Cortex of kidney (tissue), 1 donor: ENCODE measurements around the gene HDLBP.

Experiments
- DNase-seq: peaks from one replicate; lab custom pipeline; 2025; lab: John Stamatoyannopoulos, UW

HDLBP gene, protein sequence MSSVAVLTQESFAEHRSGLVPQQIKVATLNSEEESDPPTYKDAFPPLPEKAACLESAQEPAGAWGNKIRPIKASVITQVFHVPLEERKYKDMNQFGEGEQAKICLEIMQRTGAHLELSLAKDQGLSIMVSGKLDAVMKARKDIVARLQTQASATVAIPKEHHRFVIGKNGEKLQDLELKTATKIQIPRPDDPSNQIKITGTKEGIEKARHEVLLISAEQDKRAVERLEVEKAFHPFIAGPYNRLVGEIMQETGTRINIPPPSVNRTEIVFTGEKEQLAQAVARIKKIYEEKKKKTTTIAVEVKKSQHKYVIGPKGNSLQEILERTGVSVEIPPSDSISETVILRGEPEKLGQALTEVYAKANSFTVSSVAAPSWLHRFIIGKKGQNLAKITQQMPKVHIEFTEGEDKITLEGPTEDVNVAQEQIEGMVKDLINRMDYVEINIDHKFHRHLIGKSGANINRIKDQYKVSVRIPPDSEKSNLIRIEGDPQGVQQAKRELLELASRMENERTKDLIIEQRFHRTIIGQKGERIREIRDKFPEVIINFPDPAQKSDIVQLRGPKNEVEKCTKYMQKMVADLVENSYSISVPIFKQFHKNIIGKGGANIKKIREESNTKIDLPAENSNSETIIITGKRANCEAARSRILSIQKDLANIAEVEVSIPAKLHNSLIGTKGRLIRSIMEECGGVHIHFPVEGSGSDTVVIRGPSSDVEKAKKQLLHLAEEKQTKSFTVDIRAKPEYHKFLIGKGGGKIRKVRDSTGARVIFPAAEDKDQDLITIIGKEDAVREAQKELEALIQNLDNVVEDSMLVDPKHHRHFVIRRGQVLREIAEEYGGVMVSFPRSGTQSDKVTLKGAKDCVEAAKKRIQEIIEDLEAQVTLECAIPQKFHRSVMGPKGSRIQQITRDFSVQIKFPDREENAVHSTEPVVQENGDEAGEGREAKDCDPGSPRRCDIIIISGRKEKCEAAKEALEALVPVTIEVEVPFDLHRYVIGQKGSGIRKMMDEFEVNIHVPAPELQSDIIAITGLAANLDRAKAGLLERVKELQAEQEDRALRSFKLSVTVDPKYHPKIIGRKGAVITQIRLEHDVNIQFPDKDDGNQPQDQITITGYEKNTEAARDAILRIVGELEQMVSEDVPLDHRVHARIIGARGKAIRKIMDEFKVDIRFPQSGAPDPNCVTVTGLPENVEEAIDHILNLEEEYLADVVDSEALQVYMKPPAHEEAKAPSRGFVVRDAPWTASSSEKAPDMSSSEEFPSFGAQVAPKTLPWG (N-terminal part only)

DNA sequence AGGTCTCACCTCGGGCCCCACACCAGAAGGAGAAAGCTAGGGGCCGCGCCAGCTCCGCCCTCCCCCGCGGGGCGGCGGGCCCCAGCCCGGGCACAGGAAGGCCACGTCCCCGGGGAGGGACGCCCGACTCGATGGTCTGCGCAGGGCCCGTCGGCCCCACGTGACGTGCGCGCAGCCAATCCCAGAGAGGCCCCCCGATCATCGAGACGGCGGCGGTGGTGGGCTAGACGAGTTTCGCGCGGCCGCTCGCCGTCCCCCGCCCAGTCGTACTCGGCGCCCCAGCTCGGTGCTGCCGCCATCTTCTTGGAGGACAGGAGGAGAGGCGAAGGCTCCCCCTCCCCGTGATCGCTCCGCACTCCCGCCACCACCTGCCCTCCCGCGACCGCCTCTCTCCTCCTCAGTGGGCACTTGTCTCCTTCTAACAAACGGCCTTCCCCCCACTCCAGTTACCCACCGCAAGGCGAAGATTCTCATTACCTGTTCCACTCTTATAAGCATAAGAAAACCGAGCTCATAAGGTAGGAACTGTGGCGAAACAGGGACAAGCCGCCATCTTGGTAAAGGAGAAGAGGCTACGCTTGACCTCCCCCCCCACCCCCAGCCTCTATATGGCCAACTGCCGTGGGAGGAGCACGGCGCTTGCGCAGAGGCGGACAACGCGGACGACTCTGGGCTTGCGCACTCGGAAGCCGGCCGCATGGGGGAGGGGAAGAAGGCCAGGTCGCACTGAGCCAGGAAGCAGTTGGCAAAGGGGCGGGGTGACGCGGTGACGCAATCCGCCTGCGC, at the start of gene HDLBP:
HDLBP (minus strand) TSS at position 580 of the 786 bp plus-strand sequence. CDS start 48,803 bp downstream, outside the sequence.
- DNase-seq, result peak; percentile 99

GRCh38 chr2:241364781-241365180, 49.3 kb upstream of the HDLBP start:
- DNase-seq, result no peak

GRCh38 chr2:241363426-241363825, 48.0 kb upstream of the HDLBP start:
- DNase-seq, result no peak

GRCh38 chr2:241359481-241360045, 44.1 kb upstream of the HDLBP start:
- DNase-seq, result no peak

- DNase-seq, result no peak
Measured at GRCh38 chr2:241358470-241358869, 43.0 kb upstream of the HDLBP start.

DNA sequence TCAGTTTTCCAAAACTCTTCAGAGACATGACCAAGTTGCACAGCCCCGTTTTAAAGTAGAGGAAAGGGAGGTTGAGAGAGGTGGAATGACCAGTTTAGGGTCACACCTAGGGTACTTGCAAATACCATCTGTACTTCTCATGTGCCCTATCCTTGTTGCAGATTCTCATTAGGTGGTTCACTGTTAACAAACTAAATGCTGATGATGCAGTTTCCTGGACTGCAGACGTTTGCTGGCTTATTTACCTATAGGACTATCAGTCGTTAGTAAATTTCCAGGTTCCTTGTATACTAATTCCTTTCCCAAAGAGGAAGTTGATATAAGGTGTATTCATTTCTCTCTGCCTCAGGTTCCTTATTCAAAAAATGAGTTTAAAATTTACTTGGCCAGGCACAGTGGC, 42.1 kb upstream of the HDLBP start:
- DNase-seq, result no peak

DNA sequence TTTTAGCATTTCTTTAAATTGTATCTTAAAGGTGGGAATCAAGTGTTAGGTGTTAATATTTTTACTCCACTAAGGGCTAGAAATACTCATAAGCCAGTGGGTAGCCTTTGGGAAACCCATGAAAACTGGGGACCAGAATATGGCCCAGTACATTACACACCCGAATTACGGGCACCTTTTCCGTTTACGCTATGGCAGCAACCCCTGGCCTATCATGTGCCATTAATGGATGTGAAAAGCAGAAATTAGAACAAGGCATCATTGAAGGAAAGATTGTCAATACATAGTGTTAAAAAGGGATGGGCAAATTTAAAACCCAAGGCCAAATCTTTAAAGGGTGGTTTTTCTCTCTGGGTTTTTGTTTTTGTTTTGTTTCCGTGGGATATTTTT, 41.4 kb upstream of the HDLBP start:
- no peak for DNase-seq

DNA sequence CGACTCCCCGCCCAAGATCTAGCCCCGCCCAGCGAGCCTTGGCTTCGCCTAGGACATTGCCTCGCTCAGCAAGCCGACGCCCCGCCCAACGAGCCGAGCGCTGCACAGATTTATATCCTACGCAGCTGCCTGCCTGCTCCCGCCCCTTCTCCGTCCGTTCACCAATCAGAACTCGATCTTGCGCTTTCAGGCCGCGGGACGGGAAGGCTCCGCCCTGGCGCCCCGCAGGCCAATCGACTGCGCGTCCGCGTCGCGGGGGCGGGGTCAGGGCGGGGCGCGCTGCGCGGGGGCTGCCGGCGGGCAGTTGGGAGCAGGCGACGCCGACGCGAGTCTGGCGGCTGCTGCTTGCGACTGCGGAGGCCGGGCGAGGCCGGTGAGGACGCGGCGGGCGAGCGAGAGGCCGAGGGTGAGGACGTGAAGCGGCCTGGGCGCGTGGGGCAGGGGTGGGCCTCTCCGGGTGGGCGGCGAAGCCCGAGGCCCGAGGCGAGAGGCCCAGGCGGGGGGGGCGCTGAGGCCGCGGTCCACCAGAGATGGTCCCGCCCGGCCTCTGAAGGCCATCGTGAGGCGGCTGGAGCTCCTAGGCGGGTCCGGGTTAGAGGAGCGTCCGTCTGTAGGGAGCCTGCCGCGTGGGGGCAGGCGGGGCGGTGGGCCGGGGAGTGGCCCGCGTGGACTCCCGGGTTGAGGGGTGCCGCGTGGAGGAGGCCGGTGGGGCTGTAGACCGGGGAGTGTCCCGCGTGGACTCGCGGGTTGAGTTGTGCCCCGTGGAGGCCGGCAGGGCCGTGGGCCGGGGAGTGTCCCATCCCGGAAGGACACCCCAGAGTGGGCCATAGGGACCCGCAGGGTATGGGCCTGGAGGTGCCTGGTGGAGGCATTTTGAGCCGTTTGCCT, 40.8 kb upstream of the HDLBP start, which contains the start of gene FARP2:
FARP2 (plus strand) TSS at position 303 of the 888 bp plus-strand sequence. CDS start 16,823 bp downstream, outside the sequence.
- peak; percentile 58 for DNase-seq

- no peak for DNase-seq
Measured at GRCh38 chr2:241354668-241355658, 39.5 kb upstream of the HDLBP start.

GRCh38 chr2:241352227-241352626, 36.8 kb upstream of the HDLBP start:
- DNase-seq, result no peak

- DNase-seq, result no peak
Measured at GRCh38 chr2:241351640-241352031, 36.2 kb upstream of the HDLBP start.

DNA sequence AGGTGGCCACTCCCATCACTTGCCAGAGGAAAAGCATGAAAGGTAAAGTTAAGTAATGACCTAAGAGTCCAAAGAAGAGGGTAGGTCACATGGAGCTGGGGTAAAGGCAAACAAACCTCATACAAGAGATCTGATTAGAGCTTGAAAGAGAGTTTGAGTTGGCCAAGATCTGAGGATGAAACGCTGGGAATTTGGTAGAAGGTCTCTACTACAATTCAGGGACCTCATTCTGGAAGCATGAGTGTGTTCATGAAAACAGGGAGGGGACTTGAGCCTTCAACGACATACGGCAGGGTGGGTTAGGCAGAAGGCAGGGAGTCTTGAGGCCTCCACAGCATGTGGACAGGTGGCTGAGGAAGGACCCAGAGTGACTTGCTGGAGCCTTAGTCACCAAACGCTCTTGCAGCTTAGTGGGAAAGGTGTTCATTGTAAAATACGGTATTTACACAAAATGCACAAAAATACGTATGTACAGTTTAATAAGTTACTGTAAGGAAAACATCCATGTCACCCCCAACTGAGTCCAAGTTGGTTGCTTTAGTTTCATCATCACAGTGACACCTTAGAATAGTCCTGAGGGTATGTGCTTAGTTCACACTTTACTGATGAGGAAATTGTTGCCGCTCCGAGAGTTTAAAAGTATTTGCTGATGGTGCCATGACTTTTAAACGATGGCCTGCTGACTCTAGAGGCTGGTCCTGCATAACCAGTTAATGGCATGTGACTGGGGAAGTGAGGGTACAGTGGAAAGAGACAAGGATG, 35.6 kb upstream of the HDLBP start:
- DNase-seq, result no peak

GRCh38 chr2:241350530-241350877, 35.0 kb upstream of the HDLBP start:
- DNase-seq, result no peak

DNA sequence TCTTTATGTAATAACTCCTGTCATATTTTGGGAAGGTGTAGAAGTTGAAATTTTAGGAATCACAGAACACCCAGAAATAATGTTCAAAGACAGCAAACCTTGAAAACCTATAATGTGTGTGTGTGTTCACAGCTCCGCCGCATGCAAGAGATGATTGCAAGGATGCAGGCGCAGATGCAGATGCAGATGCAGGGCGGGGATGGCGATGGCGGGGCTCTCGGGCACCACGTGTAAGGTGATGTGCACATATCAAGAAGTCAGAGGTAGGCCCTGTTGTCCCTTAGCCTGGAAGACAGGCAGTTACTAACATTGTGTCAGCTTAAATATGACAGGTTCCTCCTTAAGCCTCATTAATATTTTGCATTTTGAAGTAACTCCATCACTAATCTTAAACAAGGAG, 34.5 kb upstream of the HDLBP start:
- no peak for DNase-seq

DNA sequence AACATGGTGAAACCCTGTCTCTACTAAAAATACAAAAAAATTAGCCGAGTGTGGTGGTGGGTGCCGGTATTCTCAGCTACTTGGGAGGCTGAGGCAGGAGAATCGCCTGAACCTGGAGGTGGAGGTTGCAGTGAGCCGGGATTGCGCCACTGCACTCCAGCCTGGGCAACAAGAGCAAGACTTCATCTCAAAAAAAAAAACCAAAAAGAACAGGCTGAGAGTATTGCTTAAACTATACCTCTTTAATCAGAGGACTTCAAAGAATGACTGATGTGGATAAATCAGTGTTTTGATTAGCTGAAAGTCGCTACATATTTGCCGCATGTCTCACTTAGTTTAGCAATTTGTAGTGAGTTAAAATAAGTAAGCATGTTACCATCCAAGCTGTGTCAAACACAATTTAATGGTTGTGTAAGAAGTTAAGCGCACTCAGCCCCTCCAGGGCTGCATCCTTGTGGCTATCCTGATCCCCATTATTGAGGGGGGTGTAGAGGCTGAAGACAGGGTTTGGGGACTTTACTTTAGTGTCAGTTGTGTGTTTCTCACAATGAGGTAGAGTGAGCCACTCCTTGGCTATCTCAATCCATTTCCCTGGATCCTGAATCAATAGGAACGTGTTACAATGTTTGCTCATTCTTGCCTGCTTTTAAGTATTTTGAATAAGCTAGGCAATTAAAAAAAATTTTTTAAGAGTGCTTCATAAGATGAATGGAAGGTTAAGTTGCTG, 29.6 kb upstream of the HDLBP start:
- DNase-seq, result no peak

- DNase-seq, result no peak
Measured at GRCh38 chr2:241340631-241341163, 25.2 kb upstream of the HDLBP start.
